PFSK-1 (cell line): ENCODE measurements around the gene KCNH1.

Source experiments
- FOXP2 ChIP-seq: optimal IDR thresholded peaks from 2 replicates; pipeline ENCODE3; 2011; ENCODE audit warnings: borderline replicate concordance, control low read depth, inconsistent platforms; ENCODE audit not compliant: insufficient read depth; ENCODE audit errors: extremely low read length, extremely low read depth
- POLR2AphosphoS5 ChIP-seq: IDR thresholded peaks from 2 replicates; pipeline ENCODE4 v1.6.1; 2012; ENCODE audit warnings: low read depth, mild to moderate bottlenecking, control low read depth, low read length, moderate library complexity
- REST ChIP-seq, 2 experiments: IDR thresholded peaks; 2 replicates each; pipeline versions ENCODE4 v1.6.1 to v1.8.0; 2011 to 2012; ENCODE audit warnings: low read depth in 2 of 2, low read length in 2 of 2, control low read depth in 1 of 2, inconsistent platforms in 1 of 2, mild to moderate bottlenecking in 1 of 2, moderate library complexity in 1 of 2; ENCODE audit not compliant: insufficient read depth in 1 of 2
- SIN3A ChIP-seq: IDR thresholded peaks from 2 replicates; pipeline ENCODE4 v1.6.1; 2012; ENCODE audit warnings: mild to moderate bottlenecking, low read length, moderate library complexity, borderline replicate concordance; ENCODE audit not compliant: insufficient read depth
- TAF1 ChIP-seq: IDR thresholded peaks from 2 replicates; pipeline ENCODE4 v1.6.1; 2012; ENCODE audit warnings: low read length, control low read depth, borderline replicate concordance; ENCODE audit not compliant: insufficient read depth

KCNH1 gene

GRCh38 chr1:210722410-210723081, 411.4 kb downstream of the KCNH1 start:
- TF ChIP-seq POLR2AphosphoS5 (no peak), FOXP2 (no peak), REST (IDR thresholded peaks at IDR 0.05; ENCODE audit: insufficient read depth in 1 of 2, low read depth in 2 of 2, low read length in 2 of 2) (no peak), TAF1 (no peak), SIN3A (no peak)

- no peak for TF ChIP-seq SIN3A
- no peak for TF ChIP-seq FOXP2
- TF ChIP-seq TAF1 = no peak
- no peak for TF ChIP-seq REST (IDR thresholded peaks at IDR 0.05; ENCODE audit: insufficient read depth in 1 of 2, low read depth in 2 of 2, low read length in 2 of 2)
- TF ChIP-seq POLR2AphosphoS5 = no peak
Observed at GRCh38 chr1:210715072-210715471, 418.9 kb downstream of the KCNH1 start.

GRCh38 chr1:210711825-210712612, 421.9 kb downstream of the KCNH1 start:
- TF ChIP-seq REST (IDR thresholded peaks at IDR 0.05; ENCODE audit: insufficient read depth in 1 of 2, low read depth in 2 of 2, low read length in 2 of 2) = no peak
- TF ChIP-seq TAF1 = no peak
- TF ChIP-seq SIN3A = no peak
- no peak for TF ChIP-seq POLR2AphosphoS5
- TF ChIP-seq FOXP2 = no peak

GRCh38 chr1:210709701-210710100, 424.2 kb downstream of the KCNH1 start:
- TF ChIP-seq REST (IDR thresholded peaks at IDR 0.05; ENCODE audit: insufficient read depth in 1 of 2, low read depth in 2 of 2, low read length in 2 of 2) = no peak
- TF ChIP-seq TAF1 = no peak
- no peak for TF ChIP-seq POLR2AphosphoS5
- no peak for TF ChIP-seq FOXP2
- TF ChIP-seq SIN3A = no peak
